Hepatocyte (in vitro differentiated cells): ENCODE results near the gene ZDHHC11B.

Experiments used
- CTCF ChIP-seq: fragments of 200-600 bp; sonication (generic); IDR thresholded peaks from 2 replicates; pipeline ENCODE4 v1.5.1; 2016; ENCODE audit warnings: antibody characterized with exemption, mild to moderate bottlenecking; ENCODE audit not compliant: poor library complexity
- EZH2 ChIP-seq: fragments of 200-600 bp; sonication (generic); IDR thresholded peaks from 2 replicates; pipeline ENCODE4 v1.6.1; 2016; ENCODE audit warnings: antibody characterized with exemption, mild to moderate bottlenecking, borderline replicate concordance

GRCh38 chr5:776862-777711 is 7.4 kb downstream of the ZDHHC11B start:
- no peak for TF ChIP-seq EZH2
- no peak for TF ChIP-seq CTCF
